Measurements from ENCODE around the gene EFCAB13.

Gene EFCAB13

GRCh38 chr17:47292206-47292605, 31.5 kb upstream of the EFCAB13 start:
- DNase-seq (ENCODE audit: low read depth in 2 of 2): no peak

GRCh38 chr17:47295037-47295873, 28.5 kb upstream of the EFCAB13 start:
- DNase-seq (ENCODE audit: low read depth in 2 of 2): no peak

- DNase-seq (ENCODE audit: low read depth in 2 of 2): no peak
Observed at GRCh38 chr17:47295874-47296255, 27.9 kb upstream of the EFCAB13 start.

GRCh38 chr17:47297661-47298400, 25.9 kb upstream of the EFCAB13 start:
- DNase-seq (ENCODE audit: low read depth in 2 of 2): no peak

GRCh38 chr17:47298712-47299111, 25.0 kb upstream of the EFCAB13 start:
- no peak for DNase-seq (ENCODE audit: low read depth in 2 of 2)

- DNase-seq (ENCODE audit: low read depth in 2 of 2): no peak
Observed at GRCh38 chr17:47299239-47299910, 24.4 kb upstream of the EFCAB13 start.

- no peak for DNase-seq (ENCODE audit: low read depth in 2 of 2)
Observed at GRCh38 chr17:47300718-47301117, 23.0 kb upstream of the EFCAB13 start.

- DNase-seq (ENCODE audit: low read depth in 2 of 2): peak in 1 of 2 donors; percentile 15
Observed at GRCh38 chr17:47301161-47301560, 22.6 kb upstream of the EFCAB13 start.

GRCh38 chr17:47301831-47302230, 21.9 kb upstream of the EFCAB13 start:
- DNase-seq (ENCODE audit: low read depth in 2 of 2): no peak

GRCh38 chr17:47304186-47304585, 19.6 kb upstream of the EFCAB13 start:
- no peak for DNase-seq (ENCODE audit: low read depth in 2 of 2)

- no peak for DNase-seq (ENCODE audit: low read depth in 2 of 2)
Observed at GRCh38 chr17:47305302-47305923, 18.3 kb upstream of the EFCAB13 start.

- no peak for DNase-seq (ENCODE audit: low read depth in 2 of 2)
Observed at GRCh38 chr17:47310186-47310733, 13.5 kb upstream of the EFCAB13 start.

GRCh38 chr17:47311420-47311819, 12.3 kb upstream of the EFCAB13 start:
- DNase-seq (ENCODE audit: low read depth in 2 of 2): no peak

GRCh38 chr17:47315451-47316266, 8.1 kb upstream of the EFCAB13 start:
- DNase-seq (ENCODE audit: low read depth in 2 of 2): no peak

GRCh38 chr17:47316311-47316710, 7.4 kb upstream of the EFCAB13 start:
- DNase-seq (ENCODE audit: low read depth in 2 of 2): no peak

GRCh38 chr17:47317119-47317518, 6.6 kb upstream of the EFCAB13 start:
- DNase-seq (ENCODE audit: low read depth in 2 of 2): no peak

GRCh38 chr17:47318197-47318918, 5.4 kb upstream of the EFCAB13 start:
- no peak for DNase-seq (ENCODE audit: low read depth in 2 of 2)

GRCh38 chr17:47320879-47321502, 2.8 kb upstream of the EFCAB13 start:
- no peak for DNase-seq (ENCODE audit: low read depth in 2 of 2)

GRCh38 chr17:47324224-47325020, 667 bp downstream of the EFCAB13 start:
- peak; percentile 4 to 30 for DNase-seq (ENCODE audit: low read depth in 2 of 2)
